IgD-negative memory B cell (primary cell): ENCODE measurements around the gene ADAMTS7. TPM values are rescaled to one million over a fixed set of nuclear protein-coding genes. Genes with fewer than 3 reads are reported as not detected.
"Not testable (repeated sequence)": the region's sequence is repeated elsewhere in the genome, so short reads cannot be mapped to it uniquely, and the experiment has no call there.

Experiments used
- H3K27ac Mint-ChIP-seq, 3 donors: one replicate each; pipeline ENCODE4 v1.8.0; 2020 to 2022; ENCODE audit warnings: mild to moderate bottlenecking in 3 of 3, mixed read lengths in 3 of 3, moderate library complexity in 1 of 3
- H3K27me3 Mint-ChIP-seq: one replicate; pipeline ENCODE4 v1.8.0; 2021; ENCODE audit warnings: mixed read lengths
- H3K36me3 Mint-ChIP-seq: one replicate; pipeline ENCODE4 v1.8.0; 2020; ENCODE audit warnings: mild to moderate bottlenecking, mixed read lengths
- H3K4me1 Mint-ChIP-seq, 3 donors: one replicate each; pipeline ENCODE4 v1.8.0; 2020 to 2022; ENCODE audit warnings: mixed read lengths in 3 of 3, mild to moderate bottlenecking in 1 of 3
- H3K4me3 Mint-ChIP-seq, 4 donors: one replicate each; pipeline ENCODE4 v1.8.0; 2020 to 2022; ENCODE audit warnings: mild to moderate bottlenecking in 4 of 4, mixed read lengths in 4 of 4, moderate library complexity in 3 of 4
- H3K9me3 Mint-ChIP-seq, 3 donors: one replicate each; pipeline ENCODE4 v1.8.0; 2020 to 2021; ENCODE audit warnings: mixed read lengths in 3 of 3, mild to moderate bottlenecking in 1 of 3
- polyA plus RNA-seq: library from polyadenylated mRNA; unstranded; fragments of 300-500 nt; fragmentation: Illumina TruSeq; gene quantifications from one replicate; pipeline ENCODE4 v1.2.3, GENCODE V29; 2021

The ADAMTS7 gene
- polyA plus RNA-seq, 1 donor from 2014 or later = 0.04 TPM

DNA sequence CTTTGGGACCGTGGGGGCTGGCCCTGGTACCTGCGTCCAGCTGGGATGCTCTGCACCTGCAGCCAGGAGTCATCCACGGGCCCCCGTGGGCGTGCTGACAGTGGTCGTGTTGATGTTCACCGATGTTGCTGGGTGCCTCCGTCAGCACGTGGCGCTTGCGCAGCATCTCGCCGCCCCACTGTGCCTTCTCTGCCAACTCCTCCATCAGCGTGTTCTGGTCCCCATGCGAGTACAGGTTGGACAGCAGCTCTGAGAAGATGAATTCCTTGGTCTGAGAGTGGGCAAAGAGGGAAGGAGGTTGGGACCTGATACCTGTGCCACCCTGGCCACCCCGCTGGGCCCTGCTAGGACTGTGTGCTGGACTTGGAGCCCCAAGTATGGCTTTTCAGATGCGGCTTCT is 61.4 kb downstream of the ADAMTS7 start:
- H3K9me3 Mint-ChIP-seq = no peaks in the 10 kb centered on the region
- H3K4me1 Mint-ChIP-seq = peaks cover 3 to 6% (median 5%) of the 10 kb centered on the region in 3 donors
- no peak overlapping the region for H3K4me3 Mint-ChIP-seq
- peaks cover 1% of the 10 kb centered on the region for H3K36me3 Mint-ChIP-seq
- no peak overlapping the region for H3K27ac Mint-ChIP-seq
- no peaks in the 10 kb centered on the region for H3K27me3 Mint-ChIP-seq

DNA sequence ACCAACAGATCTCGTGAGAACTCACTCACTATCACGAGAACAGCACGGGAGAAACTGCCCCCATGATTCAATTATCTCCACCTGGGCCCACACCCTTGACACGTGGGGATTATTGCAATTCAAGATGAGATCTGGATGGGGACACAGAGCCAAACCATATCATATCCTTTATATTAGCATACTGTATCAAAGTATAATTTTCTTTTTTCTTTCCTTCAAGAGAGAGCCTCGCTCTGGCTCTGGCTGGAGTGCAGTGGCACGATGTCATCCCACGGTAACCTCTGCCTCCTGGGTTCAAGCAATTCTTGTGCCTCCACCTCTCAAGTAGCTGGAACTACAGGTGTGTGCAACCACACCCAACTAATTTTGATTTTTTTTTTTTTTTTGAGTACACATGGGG is 63.4 kb downstream of the ADAMTS7 start:
- peak overlapping the region in 1 of 3 donors; percentile 39 for H3K27ac Mint-ChIP-seq
- not testable (repeated sequence) for H3K27me3 Mint-ChIP-seq

DNA sequence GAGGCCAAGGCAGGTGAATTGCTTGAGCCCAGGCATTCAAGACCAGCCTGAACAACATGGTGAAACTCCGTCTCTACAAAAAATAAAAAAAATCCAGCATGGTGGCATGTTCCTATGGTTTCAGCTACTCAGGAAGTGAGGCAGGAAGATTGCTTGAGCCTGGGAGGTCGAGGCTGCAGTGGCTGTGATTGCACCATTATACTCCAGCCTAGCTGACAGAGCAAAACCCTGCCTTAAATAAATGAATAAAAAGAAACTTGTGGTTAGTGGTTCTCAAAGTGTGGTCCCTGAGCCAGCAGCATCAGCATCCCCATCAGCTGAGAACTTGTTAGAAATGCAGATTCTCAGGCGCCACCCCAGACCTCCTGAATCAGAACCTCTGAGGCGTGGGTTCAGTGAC is 69.6 kb downstream of the ADAMTS7 start:
- Mint-ChIP-seq H3K27me3 (peaks cover 11% of the 10 kb centered on the region), H3K4me3 (peak overlapping the region in 1 of 4 donors; percentile 36)
- H3K36me3 Mint-ChIP-seq, H3K27ac Mint-ChIP-seq, H3K4me1 Mint-ChIP-seq, H3K9me3 Mint-ChIP-seq: not testable (repeated sequence)

More for the DNA sequence above, 63.4 kb downstream of the ADAMTS7 start:
- H3K9me3 Mint-ChIP-seq, H3K36me3 Mint-ChIP-seq, H3K4me1 Mint-ChIP-seq, H3K4me3 Mint-ChIP-seq: not testable (repeated sequence)

DNA sequence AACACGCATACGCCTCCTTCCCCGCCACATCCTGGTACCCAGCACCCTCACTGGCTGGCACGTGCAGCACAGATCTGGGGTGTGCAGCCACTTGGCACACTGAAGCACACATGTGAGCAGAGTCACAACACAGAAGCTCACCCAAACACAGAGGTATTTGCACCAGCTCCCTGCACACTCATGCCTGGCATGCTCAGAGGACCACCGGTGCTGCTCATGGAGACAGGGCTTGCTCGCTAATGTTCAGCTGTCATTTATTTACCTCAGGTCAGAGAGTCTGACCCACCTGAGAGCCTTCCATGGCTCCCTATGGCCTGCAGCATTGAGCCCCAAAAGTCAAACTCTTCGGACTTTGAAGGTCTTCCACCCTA is 70.4 kb downstream of the ADAMTS7 start:
- peaks cover 5 to 6% (median 6%) of the 10 kb centered on the region in 3 donors for H3K4me1 Mint-ChIP-seq
- no peaks in the 10 kb centered on the region for H3K9me3 Mint-ChIP-seq
- peaks cover 11% of the 10 kb centered on the region for H3K27me3 Mint-ChIP-seq

DNA sequence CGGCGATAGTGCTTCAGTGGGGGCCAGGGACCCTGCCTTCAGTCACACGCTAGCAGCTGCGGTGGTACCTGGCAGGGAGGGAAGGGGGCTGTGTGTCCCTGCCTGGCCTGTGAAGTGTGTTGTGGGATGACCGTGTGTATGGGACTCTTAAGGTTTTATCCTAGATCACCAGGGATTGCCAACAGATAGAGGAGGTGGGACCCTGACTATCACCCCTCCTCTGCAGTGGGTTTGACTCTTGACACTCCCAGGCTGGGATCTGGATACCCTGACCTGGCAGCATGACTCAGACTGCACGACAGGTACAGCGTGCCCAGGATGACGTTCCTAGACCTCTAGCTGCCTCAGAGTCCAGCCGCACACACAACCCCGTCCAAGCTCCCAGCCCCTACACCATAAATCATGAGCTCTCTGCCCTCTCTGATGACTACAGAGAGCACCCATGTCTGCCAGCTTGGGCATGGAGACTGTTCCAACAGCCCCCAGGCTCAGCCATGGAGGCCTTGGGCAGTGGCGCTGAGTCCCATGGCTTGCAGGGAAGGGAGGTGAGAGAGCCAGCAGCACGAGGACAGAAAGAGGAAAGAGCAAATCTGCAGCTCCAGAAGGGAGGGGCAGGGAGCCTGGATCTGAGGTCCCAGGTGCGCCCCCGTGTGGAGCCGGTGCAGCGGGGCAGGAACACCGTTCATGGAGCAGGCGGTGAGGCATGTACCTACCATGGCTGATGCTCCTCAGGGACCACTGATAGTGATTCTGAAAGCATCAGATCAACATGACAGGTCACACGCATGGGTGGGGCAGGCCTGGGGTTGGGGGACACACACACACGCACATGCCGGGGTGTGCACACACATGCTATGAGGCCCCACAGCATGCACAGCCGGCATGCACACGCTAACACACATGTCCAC is 71.0 kb downstream of the ADAMTS7 start:
- Mint-ChIP-seq H3K4me3 (peak overlapping the region in 1 of 4 donors; percentile 80), H3K36me3 (no peaks in the 10 kb centered on the region), H3K9me3 (no peaks in the 10 kb centered on the region), H3K27ac (peak overlapping the region in 1 of 3 donors; percentile 2), H3K27me3 (peaks cover 11% of the 10 kb centered on the region), H3K4me1 (peaks cover 5 to 6% (median 6%) of the 10 kb centered on the region in 3 donors)

More for the DNA sequence above, 70.4 kb downstream of the ADAMTS7 start:
- no peaks in the 10 kb centered on the region for H3K36me3 Mint-ChIP-seq
- H3K4me3 Mint-ChIP-seq = no peak overlapping the region
- H3K27ac Mint-ChIP-seq = no peak overlapping the region

DNA sequence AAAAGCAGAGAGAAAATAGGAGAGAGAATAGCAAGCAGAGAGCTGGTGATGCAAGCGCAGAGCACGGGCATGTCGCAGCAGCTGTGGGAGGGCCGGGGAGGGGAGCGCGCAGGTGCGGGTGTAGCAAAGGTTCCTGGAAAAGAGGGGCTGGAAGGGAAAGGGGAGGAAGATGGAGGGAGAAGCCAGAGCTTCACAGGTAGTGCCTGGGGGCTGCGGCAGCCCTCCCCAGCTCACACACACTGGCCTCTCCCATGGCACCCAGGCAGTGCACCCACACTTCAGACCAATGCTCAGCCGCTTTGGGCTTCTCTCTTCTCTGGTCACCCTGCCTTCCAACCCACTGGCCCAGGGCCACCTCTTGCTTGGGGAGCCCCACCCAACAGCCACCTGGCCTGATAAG is 72.1 kb downstream of the ADAMTS7 start:
- peaks cover 5 to 6% (median 6%) of the 10 kb centered on the region in 3 donors for H3K4me1 Mint-ChIP-seq
- no peaks in the 10 kb centered on the region for H3K9me3 Mint-ChIP-seq
- no peak overlapping the region for H3K4me3 Mint-ChIP-seq
- no peaks in the 10 kb centered on the region for H3K36me3 Mint-ChIP-seq
- H3K27me3 Mint-ChIP-seq = peaks cover 13% of the 10 kb centered on the region
- peak overlapping the region in 1 of 3 donors; percentile 67 for H3K27ac Mint-ChIP-seq

DNA sequence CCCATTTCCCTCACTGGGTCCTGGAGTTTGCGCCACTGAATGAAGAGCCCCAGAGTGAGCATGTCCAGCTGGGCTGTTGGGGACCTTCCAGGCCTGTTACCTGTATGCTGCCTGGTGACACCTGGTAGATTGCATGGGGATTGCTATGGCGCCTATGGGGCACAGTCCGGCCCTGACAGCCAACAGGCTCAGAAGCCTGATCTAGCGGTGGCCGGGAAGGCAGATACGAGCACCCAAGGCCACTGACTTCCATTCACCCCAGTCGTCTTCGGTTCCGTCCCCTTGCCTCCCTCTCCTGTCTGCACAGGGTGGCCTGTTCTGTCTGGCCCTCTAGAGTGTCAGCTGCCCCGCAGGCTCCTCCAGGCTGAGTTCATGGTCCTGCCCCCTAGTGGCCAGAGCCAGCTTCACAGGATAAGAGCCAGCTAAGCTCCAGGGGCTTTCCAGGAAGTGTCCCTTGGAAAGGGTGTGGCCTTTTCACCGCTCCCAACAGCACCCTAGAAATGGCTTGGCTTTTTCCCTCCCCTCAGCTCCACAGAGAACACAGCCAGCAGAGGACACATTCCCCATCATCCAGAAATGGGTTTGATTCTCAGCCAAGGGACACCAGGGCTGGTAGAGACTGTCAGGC is 73.2 kb downstream of the ADAMTS7 start:
- H3K4me1 Mint-ChIP-seq, H3K4me3 Mint-ChIP-seq, H3K9me3 Mint-ChIP-seq, H3K27ac Mint-ChIP-seq, H3K36me3 Mint-ChIP-seq: not testable (repeated sequence)
- peaks cover 17% of the 10 kb centered on the region for H3K27me3 Mint-ChIP-seq

DNA sequence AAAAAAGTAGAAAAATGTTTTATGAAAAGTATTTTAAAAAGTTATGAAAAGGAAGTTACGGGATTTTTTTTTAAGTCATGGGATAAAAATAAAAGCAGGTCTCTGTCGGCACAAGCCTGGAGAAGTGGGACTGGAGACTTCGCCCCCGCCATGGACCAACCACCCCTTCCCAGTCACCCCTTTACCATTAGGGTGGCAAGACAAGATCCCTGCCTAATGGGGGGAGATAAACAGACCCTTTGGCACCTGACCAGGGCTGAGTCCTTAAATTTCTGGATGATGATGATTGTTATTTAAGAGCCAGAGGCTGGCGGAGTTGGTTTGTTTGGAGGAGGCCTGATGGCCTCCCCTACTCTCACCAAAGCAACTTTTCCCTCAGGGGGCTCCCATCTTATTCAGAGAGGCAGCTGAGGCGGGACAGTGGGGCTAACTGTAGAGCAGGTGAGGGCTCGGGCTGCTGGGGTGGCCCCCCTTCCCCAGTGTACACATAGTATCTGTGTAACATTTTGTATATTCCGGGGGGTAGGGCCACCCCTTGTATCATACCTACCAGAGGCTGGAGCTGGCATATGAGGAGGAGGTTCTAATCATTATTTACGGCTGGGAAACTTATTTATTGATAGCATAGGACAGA is 74.0 kb downstream of the ADAMTS7 start:
- Mint-ChIP-seq H3K27ac (no peak overlapping the region), H3K36me3 (no peaks in the 10 kb centered on the region), H3K4me1 (peaks cover 5 to 6% (median 6%) of the 10 kb centered on the region in 3 donors), H3K27me3 (peaks cover 17% of the 10 kb centered on the region), H3K9me3 (no peaks in the 10 kb centered on the region), H3K4me3 (no peak overlapping the region)

DNA sequence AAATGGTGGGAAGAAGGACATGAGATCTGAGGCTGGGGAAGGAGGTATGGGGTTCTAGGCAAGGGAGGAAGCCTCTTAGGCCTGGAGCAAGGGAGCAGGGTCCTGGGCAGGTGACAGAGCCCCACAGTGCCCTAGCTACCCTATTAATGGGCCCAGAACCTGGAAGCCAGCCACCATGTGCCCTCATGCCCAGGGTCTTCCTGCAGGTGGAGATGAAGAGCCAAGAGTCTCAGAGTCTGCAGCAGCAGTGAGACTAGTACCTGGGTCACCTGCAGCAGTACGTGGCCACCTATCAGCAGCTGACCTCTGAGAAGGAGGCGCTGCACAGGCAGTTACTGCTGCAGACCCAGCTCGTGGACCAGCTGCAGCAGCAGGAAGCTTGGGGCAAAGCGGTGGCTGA is 75.0 kb downstream of the ADAMTS7 start:
- H3K4me1 Mint-ChIP-seq, H3K36me3 Mint-ChIP-seq, H3K4me3 Mint-ChIP-seq, H3K9me3 Mint-ChIP-seq, H3K27ac Mint-ChIP-seq: not testable (repeated sequence)
- peaks cover 18% of the 10 kb centered on the region for H3K27me3 Mint-ChIP-seq

DNA sequence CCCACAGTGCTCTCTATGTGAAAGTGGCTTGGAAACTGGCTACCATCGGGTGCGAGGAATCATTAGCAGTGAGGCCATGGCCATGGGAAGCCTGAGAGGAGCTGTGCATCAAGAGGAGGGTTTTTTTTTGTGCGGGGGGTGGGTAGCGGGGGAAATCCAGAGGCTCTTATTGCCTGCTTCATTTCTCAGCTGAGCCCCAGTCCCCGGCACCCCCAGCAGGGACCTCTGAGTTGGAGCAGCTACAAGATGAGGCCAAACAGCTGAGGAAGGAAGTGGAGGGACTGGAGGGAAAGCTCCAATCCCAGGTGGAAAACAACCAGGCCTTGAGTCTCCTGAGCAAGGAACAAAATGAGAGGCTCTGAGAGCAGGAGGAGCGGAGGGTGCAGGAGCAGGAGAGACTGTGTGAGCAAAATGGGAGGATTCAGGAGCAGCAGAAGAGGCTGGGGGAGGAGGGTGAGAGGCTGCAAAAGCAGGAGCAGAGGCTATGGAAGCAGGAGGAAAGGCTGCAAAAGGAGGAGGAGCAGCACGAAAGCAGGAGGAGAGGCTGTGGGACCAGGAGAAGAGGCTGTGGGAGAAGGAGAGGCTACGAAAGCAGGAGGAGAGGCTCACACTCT is 76.7 kb downstream of the ADAMTS7 start:
- Mint-ChIP-seq H3K9me3 (no peaks in the 10 kb centered on the region), H3K36me3 (no peaks in the 10 kb centered on the region), H3K27me3 (peaks cover 11% of the 10 kb centered on the region), H3K27ac (no peak overlapping the region), H3K4me1 (peaks cover 0 to 1% (median 0%) of the 10 kb centered on the region in 3 donors), H3K4me3 (no peak overlapping the region)

DNA sequence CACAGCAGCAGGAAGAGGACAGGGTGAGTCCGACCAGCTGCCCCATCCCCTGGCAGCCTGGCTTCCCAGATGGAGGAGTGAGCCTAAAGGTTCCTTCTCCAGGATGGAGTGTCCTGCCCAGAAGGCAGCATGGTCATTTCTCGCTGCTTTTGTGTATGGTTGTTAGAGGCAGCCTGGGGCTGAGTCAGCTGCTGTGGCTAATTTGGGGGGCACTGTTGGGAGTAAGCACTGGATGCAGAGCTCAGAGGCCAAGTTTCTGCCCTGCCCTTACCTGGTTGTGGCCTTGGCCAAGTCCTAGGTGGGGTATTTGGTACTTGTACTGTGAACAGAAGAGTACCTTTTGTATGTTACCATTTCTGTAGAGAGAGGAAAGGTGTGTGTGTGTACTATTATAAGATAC is 78.6 kb downstream of the ADAMTS7 start:
- H3K4me1 Mint-ChIP-seq = peaks cover 0 to 1% (median 0%) of the 10 kb centered on the region in 3 donors
- peaks cover 10% of the 10 kb centered on the region for H3K27me3 Mint-ChIP-seq
- no peak overlapping the region for H3K27ac Mint-ChIP-seq
- peaks cover 0 to under 1% (median 0%) of the 10 kb centered on the region in 3 donors for H3K9me3 Mint-ChIP-seq
- no peaks in the 10 kb centered on the region for H3K36me3 Mint-ChIP-seq
- H3K4me3 Mint-ChIP-seq = no peak overlapping the region

DNA sequence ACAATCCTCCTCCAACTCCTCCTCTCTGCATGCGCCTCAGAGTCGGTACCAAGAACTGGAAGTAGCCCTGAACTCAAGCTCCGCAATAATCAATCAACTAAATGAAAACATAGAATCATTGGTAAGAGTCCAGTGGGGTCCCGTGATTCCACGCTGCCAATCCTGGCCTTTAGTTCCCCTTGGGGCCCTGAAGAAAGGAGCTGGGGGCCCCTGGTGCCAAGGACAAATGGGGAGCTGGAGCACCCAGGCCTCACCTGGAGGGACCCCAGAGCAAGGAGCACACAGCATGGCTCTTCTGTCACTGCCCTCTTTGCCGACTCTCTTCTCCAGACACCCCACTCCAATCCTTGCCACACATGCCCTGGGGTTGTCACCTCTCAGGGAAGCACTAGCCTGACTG is 80.3 kb downstream of the ADAMTS7 start:
- Mint-ChIP-seq H3K27ac (no peak overlapping the region), H3K9me3 (peaks cover 0 to 2% (median 2%) of the 10 kb centered on the region in 3 donors), H3K36me3 (no peaks in the 10 kb centered on the region), H3K4me1 (peaks cover 0 to 3% (median 0%) of the 10 kb centered on the region in 3 donors), H3K27me3 (peaks cover 10% of the 10 kb centered on the region), H3K4me3 (no peak overlapping the region)

DNA sequence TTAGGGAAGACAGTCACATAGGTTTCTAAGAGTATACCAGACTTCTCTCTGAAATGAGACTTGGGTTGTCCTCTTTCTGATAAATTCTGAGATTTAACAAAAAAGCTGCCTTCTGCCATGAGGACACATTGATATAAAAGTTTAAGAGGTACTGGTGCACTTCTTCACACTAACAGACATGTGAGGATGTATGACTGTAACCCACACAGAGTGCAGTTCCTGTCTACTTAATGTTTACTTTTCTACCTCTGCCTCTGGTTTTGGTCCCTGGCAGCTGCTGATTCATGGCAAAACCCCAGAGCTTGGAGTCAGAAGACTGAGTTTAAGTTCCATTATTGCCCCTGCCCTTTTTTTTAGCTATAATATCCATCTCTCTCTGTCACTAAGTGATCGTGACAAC is 82.8 kb downstream of the ADAMTS7 start:
- not testable (repeated sequence) for H3K27ac Mint-ChIP-seq, H3K4me1 Mint-ChIP-seq, H3K4me3 Mint-ChIP-seq, H3K36me3 Mint-ChIP-seq, H3K9me3 Mint-ChIP-seq, H3K27me3 Mint-ChIP-seq

DNA sequence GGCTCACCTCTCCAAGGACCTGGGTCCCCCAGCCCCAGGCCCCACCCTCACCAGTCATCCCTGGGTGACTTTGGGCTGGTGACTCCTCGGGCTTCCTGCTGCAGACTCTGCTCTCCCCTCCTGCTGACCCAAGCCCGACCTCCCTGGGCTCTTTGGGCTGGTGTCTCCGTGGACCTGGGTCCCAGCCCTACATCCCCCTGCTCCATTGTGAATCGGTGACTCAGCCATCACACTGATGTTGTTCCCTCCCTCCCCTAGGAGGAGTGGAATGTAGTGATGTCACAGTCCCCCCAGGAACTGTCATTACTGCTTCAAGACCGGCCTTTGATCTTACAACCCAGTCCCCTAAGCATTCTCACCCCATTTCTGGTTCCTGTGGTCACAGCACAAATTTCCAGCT is 83.7 kb downstream of the ADAMTS7 start:
- Mint-ChIP-seq H3K4me3 (peak overlapping the region in 1 of 4 donors; percentile 28), H3K27ac (no peak overlapping the region), H3K27me3 (peaks cover 4% of the 10 kb centered on the region), H3K9me3 (peaks cover 0 to 2% (median 2%) of the 10 kb centered on the region in 3 donors), H3K4me1 (peaks cover 0 to 3% (median 0%) of the 10 kb centered on the region in 3 donors), H3K36me3 (no peaks in the 10 kb centered on the region)
